Stimulated activated CD8-positive, alpha-beta memory T cell treated with anti-CD3 and anti-CD28 coated beads, Interleukin-12 subunit alpha, Interleukin-12 subunit beta, amount 100 ng/mL, for 1 hour (primary cell): Measurements from ENCODE around the gene FAM162A.
"Not testable (repeated sequence)": the region's sequence is repeated elsewhere in the genome, so short reads cannot be mapped to it uniquely, and the experiment has no call there.

Experiments
- DNase-seq: peaks from one replicate; pipeline ENCODE4 v3.0.0-alpha.2; 2020; ENCODE audit warnings: low read depth

Gene FAM162A

GRCh38 chr3:122421101-122421500 lies 37.1 kb downstream of the FAM162A start:
- DNase-seq = no peak

DNA sequence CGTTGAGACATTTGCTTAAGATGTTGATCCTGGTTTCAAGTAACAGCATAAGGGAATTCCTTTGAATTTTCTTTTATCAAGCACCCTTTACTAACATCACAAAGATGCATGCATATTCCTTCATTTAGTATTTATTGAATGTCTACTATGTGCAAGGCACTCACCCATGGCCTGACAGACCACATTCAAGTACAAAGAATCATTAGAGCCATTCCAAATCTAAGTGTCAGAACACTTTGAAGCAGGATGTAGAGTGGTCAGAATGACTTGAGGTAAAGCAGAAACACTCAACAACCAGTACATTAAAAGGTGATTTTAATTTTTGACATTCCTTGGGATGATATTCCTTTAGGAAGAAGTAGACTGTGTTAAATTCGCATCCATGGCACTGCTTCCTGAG lies 37.9 kb downstream of the FAM162A start:
- DNase-seq = no peak

DNA sequence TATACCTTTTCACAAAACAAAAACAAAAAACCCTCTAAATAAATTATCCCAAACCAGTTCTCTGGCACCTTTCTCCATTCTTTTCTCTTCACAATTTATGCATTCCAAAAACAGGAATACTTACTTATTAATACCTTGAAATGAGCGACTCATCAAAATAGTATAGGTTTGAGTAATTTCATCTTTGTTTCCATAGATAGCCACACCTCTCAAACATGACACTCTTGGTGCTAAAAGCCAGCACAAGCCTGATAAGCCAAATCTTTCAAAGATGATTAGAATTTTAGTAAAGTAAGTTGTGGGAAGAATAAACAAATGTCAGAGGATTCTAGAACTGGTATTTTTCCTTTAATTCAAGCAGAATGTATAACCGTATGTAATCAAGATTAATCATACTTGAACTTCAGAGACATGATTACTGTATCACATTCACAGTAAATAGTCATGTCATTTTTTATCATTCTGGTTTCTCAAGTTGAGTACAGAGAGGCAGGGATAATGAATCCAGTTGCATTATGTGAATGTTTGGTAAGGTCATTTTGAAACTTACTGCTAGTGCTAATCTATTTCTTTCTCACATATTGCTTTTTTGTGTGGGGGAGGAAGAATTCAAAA lies 44.0 kb downstream of the FAM162A start:
- DNase-seq = no peak

DNA sequence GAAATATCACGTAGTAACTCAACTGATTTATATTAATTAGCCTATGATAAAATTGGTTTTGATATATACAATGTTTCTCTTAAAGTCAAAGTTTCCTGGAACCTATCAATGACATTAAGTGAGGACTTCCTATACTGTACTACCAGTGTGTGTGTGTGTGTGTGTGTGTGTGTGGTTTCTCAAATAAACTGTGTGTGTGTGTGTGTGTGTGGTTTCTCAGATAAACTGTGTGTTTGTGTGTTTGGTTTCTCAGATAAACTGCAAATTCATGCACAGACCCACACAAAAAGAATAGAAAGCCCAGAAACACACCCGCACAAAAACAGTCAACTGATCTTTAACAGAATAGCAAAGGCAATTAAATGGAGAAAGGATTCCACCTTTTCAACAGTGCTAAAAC lies 46.4 kb downstream of the FAM162A start:
- DNase-seq = no peak

DNA sequence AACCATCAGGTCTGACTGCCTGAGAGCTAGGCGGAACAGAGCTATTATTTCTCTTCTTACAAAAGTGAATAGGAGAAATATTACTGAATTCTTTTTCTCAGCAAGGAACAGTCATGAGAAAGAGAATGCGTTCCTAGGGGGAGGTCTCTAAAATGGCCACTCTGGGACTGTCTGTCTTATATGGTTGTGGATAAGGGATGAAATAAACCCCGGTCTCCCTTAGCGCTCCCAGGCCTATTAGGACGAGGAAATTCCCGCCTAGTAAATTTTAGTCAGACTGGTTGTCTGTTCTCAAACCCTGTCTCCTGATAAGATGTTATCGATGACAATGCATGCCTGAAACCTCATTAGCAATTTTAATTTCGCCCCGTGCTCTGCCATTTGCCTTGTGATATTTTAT lies 52.0 kb downstream of the FAM162A start:
- DNase-seq = no peak

DNA sequence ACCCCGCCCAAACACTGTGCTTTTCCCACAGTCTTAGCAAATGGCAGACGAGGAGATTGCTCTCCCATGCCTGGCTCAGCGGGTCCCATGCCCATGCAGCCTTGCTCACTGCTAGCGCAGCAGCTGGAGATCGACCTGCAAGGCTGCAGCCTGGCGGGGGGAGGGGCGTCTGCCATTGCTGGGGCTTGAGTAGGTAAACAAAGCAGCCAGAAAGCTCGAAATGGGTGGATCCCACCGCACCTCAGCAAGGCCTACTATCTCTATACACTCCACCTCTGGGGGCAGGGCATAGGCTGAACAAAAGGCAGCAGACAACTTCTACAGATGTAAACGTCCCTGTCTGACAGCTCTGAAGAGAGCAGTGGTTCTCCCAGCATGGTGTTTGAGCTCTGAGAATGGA lies 59.1 kb downstream of the FAM162A start:
- no peak for DNase-seq

- DNase-seq = not testable (repeated sequence)
Measured at GRCh38 chr3:122443762-122444490, 59.9 kb downstream of the FAM162A start.

- not testable (repeated sequence) for DNase-seq
Measured at GRCh38 chr3:122444491-122444887, 60.5 kb downstream of the FAM162A start.

- not testable (repeated sequence) for DNase-seq
Measured at GRCh38 chr3:122448218-122448617, 64.2 kb downstream of the FAM162A start.

GRCh38 chr3:122451371-122451770 lies 67.4 kb downstream of the FAM162A start:
- no peak for DNase-seq

GRCh38 chr3:122456074-122456473 lies 72.1 kb downstream of the FAM162A start:
- no peak for DNase-seq

- no peak for DNase-seq
Measured at GRCh38 chr3:122457706-122458105, 73.7 kb downstream of the FAM162A start.

DNA sequence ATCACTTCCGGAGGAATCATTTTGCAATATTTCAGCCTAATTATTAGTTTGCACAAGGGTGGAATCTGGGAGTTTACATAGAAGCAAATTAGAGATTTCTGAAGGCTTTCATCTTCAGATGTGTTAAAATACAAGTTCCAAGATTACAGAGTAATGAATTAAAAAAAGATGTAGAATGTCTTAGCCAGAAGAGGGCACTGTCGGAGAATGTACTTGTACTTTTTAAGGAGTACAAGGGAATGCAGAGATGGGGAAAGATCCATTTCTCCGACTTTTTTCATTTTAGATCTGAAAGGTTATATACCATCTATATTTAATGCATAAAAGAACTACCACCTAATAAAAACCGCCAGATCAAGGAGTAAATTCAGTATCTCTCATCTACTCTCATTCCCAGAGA lies 75.0 kb downstream of the FAM162A start:
- no peak for DNase-seq

DNA sequence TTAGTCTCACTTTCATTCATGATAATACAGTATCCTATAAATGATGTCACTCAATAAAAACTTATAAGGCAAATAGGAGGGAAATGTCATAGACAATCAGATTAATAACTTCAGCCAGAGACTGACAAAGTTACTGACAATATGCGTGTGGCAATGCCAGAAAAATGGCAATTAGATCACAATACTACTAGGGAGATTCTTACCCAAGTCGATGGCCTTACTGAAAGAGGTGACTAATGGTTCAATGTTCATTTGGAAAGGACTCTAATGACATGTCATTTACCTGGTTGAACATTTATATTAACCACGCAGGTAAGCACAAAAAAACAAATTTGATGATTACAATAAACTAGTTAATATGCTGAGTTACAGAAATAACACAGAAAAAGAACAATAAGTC lies 77.8 kb downstream of the FAM162A start:
- no peak for DNase-seq
